GM21529 (cell line): ENCODE data around the gene SYPL2.
A peak's percentile ranks its signal among the peaks of the same experiment; 100 is the strongest.
"Not testable (repeated sequence)": the region's sequence is repeated elsewhere in the genome, so short reads cannot be mapped to it uniquely, and the experiment has no call there.

Source experiments
- ATAC-seq: cut with Tn5 transposase; IDR thresholded peaks from one replicate; pipeline ENCODE4 v1.9.1; 2021; ENCODE audit not compliant: unreplicated experiment

Gene SYPL2

GRCh38 chr1:109466452-109467300 lies at the start of gene SYPL2:
TSS of gene SYPL2 (plus strand) at chr1:109466546. CDS start at chr1:109466844, 298 bp downstream.
- no peak for ATAC-seq

- ATAC-seq, result no peak
These were observed 42.8 kb upstream of the SYPL2 start for GRCh38 chr1:109423498-109423897.

- peak; percentile 30 for ATAC-seq
These were observed 40.7 kb upstream of the SYPL2 start for GRCh38 chr1:109425391-109426280.

DNA sequence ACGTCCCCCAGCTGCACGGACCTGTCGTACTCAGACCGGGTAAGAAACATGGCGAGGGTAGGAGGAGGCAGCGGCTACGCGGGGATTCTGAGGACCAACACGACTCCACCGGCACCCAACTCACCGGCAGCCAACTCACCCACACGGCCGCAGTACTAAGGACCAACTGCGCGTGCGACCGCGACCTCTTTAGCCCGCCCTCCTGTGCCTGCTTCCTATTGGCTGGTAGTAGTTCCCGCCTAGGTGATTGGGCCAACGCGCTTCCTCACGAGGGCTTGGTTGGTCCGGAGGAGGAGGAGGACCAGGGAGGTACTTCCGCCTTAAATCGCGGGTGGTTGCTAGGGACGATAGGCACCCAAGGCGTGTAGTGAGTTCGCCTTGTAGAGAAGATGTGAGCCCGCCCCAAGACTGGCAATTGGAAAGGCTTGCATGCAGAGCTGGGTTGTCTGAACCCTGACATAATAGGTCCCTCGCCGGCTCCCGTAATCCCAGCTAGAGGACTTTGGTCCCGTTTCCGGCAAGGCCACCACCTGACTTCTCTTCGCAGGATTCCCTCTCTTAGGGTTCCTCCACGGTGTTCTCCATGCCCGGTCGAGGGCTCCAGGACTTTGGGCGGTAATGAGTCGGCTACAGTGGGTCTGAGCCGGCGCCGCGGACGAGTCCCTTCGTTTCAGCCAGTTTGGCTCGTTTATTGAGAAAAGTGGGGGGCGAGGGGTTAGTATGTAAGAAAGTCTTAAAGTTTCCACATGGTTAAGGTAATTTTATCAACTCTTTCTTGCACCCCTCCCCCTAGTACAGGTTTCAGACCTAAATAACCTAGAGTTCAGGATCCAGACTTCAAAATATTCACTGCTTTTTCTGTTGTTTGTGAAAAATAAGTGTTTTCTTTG lies 39.8 kb upstream of the SYPL2 start, which contains the start of gene PSMA5:
TSS of gene PSMA5 (minus strand) at position 168 of the 890 bp plus-strand sequence. CDS start at position 50, 118 bp downstream.
- peak; percentile 97 for ATAC-seq

DNA sequence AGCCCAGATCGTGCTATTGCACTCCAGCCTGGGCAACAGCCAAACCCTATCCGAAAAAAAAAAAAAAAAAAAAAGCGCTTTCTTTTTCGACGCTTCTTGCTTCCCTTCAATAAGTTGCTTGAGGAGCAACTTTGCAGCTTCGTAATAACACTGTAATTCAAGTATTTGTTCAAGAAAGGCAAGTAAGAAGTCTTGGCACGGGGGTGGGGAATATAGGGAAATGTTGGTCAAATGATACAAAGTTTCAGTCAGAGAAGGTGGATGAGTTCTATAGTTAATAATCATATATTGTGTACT lies 39.2 kb upstream of the SYPL2 start:
- ATAC-seq, result no peak

- no peak for ATAC-seq
These were observed 34.0 kb upstream of the SYPL2 start for GRCh38 chr1:109432336-109432735.

- ATAC-seq, result no peak
These were observed 33.0 kb upstream of the SYPL2 start for GRCh38 chr1:109433322-109433721.

DNA sequence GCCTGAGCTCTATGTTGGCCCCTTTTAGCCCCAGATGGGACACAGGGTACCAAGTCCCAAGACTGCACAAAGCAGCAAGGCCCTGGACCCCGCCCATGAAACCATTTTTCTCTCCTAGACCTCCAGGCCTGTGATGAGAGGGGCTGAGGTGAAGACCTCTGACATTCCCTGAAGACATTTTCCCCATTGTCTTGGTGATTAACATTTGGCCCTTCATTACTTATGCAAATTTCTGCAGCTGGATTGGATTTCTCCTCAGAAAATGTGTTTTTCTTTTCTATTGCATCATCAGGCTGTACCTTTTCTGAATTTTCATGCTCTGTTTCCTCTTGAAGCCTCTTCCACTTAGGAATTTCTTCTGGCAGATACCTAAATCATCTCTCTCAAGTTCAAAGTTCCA lies 31.9 kb upstream of the SYPL2 start:
- ATAC-seq, result no peak

DNA sequence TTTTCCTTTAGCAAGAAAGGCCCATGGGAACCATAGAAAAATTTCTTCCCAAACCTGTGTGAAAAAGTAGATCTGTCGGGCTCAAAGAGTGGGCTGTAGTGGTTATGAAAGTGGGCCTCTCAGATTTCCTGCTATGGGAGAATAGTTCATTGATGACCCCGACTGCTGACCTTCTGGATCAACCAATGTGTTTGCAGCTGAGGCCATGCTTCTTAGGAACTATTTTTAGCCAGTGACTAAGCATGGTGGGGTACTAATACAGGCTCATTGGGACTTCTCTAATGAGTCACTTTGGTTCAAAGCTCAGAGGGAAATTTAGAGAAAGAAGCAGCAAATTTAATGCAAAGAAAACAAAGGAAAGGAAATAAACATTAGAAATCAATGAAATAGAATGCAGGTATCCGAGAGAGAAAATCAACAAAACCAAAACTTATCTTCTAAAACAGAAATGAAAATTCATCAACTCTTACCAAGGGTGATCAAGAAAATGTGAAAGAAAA lies 27.5 kb upstream of the SYPL2 start:
- ATAC-seq, result no peak

GRCh38 chr1:109441069-109441468 lies 25.3 kb upstream of the SYPL2 start:
- no peak for ATAC-seq

DNA sequence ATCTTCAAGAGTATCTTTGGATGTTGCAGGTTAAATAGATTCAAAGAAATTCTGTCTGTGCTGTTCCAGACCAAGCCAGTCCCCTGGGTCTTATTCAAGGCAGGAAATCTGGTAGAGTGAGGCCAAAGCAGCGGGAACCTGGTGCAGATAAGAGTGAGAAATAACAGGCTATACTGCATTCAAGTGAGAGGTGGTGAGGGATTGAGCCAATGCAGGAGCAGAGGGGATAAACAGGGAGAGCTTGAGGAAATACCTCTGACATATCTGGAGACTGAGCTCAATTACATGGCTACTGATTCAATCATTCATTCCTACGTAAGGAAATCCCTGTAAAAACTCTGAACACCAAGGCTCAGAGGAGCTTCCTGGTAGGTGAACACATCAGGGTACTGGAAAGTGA lies 22.9 kb upstream of the SYPL2 start:
- ATAC-seq, result no peak

GRCh38 chr1:109444346-109444745 lies 22.0 kb upstream of the SYPL2 start:
- ATAC-seq, result no peak

GRCh38 chr1:109445949-109446695 lies 20.2 kb upstream of the SYPL2 start:
- ATAC-seq, result not testable (repeated sequence)

- ATAC-seq, result no peak
These were observed 18.8 kb upstream of the SYPL2 start for GRCh38 chr1:109447524-109447923.

DNA sequence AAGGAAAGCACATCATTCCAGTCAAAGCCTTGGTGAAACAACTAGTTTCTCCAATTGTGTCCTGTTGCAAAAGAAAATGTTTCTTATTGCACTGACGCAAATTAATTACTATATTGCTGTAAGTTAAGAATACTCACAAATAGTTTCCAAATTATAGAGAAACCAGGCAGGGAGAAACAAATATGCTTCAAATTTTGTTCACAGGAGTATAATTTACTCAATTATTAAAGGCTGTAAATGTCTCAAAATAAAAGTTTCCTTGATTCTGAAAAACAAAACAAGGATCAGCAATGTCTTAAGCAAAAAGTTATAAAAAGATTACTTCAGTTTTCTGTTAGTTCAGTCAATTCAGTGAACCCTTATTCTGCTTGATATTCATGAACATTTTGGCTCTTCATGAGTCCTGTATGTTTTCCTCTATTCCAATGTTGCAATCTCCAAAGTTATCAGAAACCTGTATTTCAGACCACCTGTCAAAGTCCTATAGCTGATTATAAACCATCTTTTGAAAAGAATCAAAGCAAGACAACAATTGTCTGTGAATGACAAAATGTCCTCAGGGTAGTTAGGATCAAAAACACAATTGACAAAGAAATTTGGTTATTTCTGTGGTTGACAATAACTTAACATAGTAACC lies 11.7 kb upstream of the SYPL2 start:
- ATAC-seq, result no peak

GRCh38 chr1:109457819-109458218 lies 8.5 kb upstream of the SYPL2 start:
- no peak for ATAC-seq

GRCh38 chr1:109466125-109466451 lies 258 bp upstream of the SYPL2 start:
- no peak for ATAC-seq

DNA sequence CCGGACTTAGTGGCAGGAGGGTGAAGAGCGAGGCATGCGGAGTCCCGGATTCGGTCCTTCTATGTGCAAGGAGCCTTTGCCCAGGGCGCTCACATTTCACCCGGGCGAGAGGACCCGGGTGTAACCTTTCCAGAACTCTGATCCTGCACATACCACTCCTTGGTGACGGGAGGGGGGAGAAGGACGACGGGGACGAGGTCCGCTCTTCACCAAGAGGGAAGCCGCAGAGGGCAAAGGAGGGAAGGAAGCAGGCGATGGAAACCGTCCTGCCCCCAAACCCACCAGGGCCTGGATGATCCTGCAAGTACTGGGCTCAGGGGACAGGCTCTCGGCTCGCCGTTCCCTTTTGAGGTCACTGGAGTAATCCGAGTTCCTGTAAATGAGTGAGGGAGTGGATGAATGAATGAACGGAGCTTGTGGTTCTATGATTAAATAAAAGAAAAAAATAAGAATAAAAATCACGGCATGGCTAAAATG lies 993 bp downstream of the SYPL2 start:
- no peak for ATAC-seq

- no peak for ATAC-seq
These were observed 1.7 kb downstream of the SYPL2 start for GRCh38 chr1:109468061-109468460.

DNA sequence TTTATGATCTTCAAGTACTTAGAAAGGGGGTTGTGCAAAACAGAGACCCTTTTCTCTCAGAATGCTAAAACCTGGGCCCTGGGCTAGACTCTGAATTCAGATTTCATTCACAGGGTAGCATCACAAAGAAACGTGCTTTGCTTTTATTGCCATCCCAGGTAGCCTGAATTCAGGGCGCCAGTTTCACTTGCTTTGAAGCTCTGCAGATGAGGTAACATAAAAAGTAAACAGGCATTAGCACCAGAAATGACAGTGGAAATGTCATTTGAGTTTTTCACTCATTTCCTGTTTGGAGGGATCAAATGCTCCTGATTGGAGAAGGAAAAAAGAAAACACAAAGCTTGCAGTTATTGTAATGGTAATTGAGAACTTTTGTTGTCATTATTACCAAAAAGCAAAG lies 2.6 kb downstream of the SYPL2 start:
- ATAC-seq, result no peak
